ENCODE results near the gene MTRR.
A peak's percentile ranks its signal among the peaks of the same experiment; 100 is the strongest.

Gene MTRR

GRCh38 chr5:7869474-7870136, 657 bp downstream of the MTRR start:
- DNase-seq (peak in 2 of 3 experiments; percentile 9 to 14), ATAC-seq (replicated peaks) (peak; percentile 37)
- H3K4me1 Mint-ChIP-seq (ENCODE audit: low read depth in 2 of 2): peaks cover 55 to 71% of the 10 kb centered on the region in 2 donors
- H3K4me3 Mint-ChIP-seq: peak overlapping the region; percentile 82 to 96
- no peaks in the 10 kb centered on the region for H3K27me3 Mint-ChIP-seq
- H3K9me3 Mint-ChIP-seq: no peaks in the 10 kb centered on the region
- peak overlapping the region; percentile 68 to 92 for H3K27ac Mint-ChIP-seq
- H3K36me3 Mint-ChIP-seq (ENCODE audit: insufficient read depth): peaks cover 18% of the 10 kb centered on the region

GRCh38 chr5:7871653-7872052, 2.7 kb downstream of the MTRR start:
- DNase-seq (no peak), ATAC-seq (replicated peaks) (peak; percentile 1)
- Mint-ChIP-seq H3K27me3 (no peaks in the 10 kb centered on the region), H3K36me3 (ENCODE audit: insufficient read depth) (peaks cover 27% of the 10 kb centered on the region), H3K9me3 (no peaks in the 10 kb centered on the region), H3K4me3 (peak overlapping the region; percentile 19 to 96), H3K4me1 (ENCODE audit: low read depth in 2 of 2) (peaks cover 53 to 69% of the 10 kb centered on the region in 2 donors), H3K27ac (peak overlapping the region; percentile 68 to 92)

- Mint-ChIP-seq H3K27me3 (no peaks in the 10 kb centered on the region), H3K4me3 (peak overlapping the region; percentile 52 to 74), H3K36me3 (ENCODE audit: insufficient read depth) (peaks cover 33% of the 10 kb centered on the region), H3K4me1 (ENCODE audit: low read depth in 2 of 2) (peaks cover 48 to 65% of the 10 kb centered on the region in 2 donors), H3K27ac (peak overlapping the region; percentile 68 to 92), H3K9me3 (no peaks in the 10 kb centered on the region)
- ATAC-seq (replicated peaks) (no peak), DNase-seq (no peak)
Measured at GRCh38 chr5:7872517-7873130, 3.7 kb downstream of the MTRR start.

- peak; percentile 6 for ATAC-seq (replicated peaks)
- no peaks in the 10 kb centered on the region for H3K9me3 Mint-ChIP-seq
- peak overlapping the region; percentile 52 to 74 for H3K4me3 Mint-ChIP-seq
- H3K4me1 Mint-ChIP-seq (ENCODE audit: low read depth in 2 of 2): peaks cover 48 to 69% of the 10 kb centered on the region in 2 donors
- H3K27me3 Mint-ChIP-seq: no peaks in the 10 kb centered on the region
- H3K36me3 Mint-ChIP-seq (ENCODE audit: insufficient read depth): peaks cover 39% of the 10 kb centered on the region
- H3K27ac Mint-ChIP-seq: peak overlapping the region; percentile 68 to 92
- DNase-seq: peak; percentile 4 to 6 (median 6)
Measured at GRCh38 chr5:7873216-7873615, 4.3 kb downstream of the MTRR start.

- peaks cover 48% of the 10 kb centered on the region for H3K36me3 Mint-ChIP-seq (ENCODE audit: insufficient read depth)
- H3K27me3 Mint-ChIP-seq: no peaks in the 10 kb centered on the region
- H3K27ac Mint-ChIP-seq: peak overlapping the region; percentile 68 to 92
- ATAC-seq (replicated peaks): no peak
- H3K4me1 Mint-ChIP-seq (ENCODE audit: low read depth in 2 of 2): peaks cover 44 to 72% of the 10 kb centered on the region in 2 donors
- H3K4me3 Mint-ChIP-seq: no peak overlapping the region
- H3K9me3 Mint-ChIP-seq: no peaks in the 10 kb centered on the region
- no peak for DNase-seq
Measured at GRCh38 chr5:7874639-7875038, 5.7 kb downstream of the MTRR start.

GRCh38 chr5:7875151-7875550, 6.2 kb downstream of the MTRR start:
- ATAC-seq (replicated peaks) (no peak), DNase-seq (no peak)
- H3K4me1 Mint-ChIP-seq (ENCODE audit: low read depth in 2 of 2): peaks cover 40 to 67% of the 10 kb centered on the region in 2 donors
- H3K4me3 Mint-ChIP-seq: no peak overlapping the region
- H3K27me3 Mint-ChIP-seq: no peaks in the 10 kb centered on the region
- H3K27ac Mint-ChIP-seq: peak overlapping the region in 1 of 2 donors; percentile 92
- no peaks in the 10 kb centered on the region for H3K9me3 Mint-ChIP-seq
- H3K36me3 Mint-ChIP-seq (ENCODE audit: insufficient read depth): peaks cover 51% of the 10 kb centered on the region

GRCh38 chr5:7876867-7877266, 7.9 kb downstream of the MTRR start:
- Mint-ChIP-seq H3K27me3 (no peaks in the 10 kb centered on the region), H3K27ac (peak overlapping the region in 1 of 2 donors; percentile 83), H3K9me3 (no peaks in the 10 kb centered on the region), H3K4me1 (ENCODE audit: low read depth in 2 of 2) (peaks cover 37 to 63% of the 10 kb centered on the region in 2 donors), H3K4me3 (no peak overlapping the region), H3K36me3 (ENCODE audit: insufficient read depth) (peaks cover 59% of the 10 kb centered on the region)
- DNase-seq: no peak
- no peak for ATAC-seq (replicated peaks)

- peak overlapping the region; percentile 49 to 83 for H3K27ac Mint-ChIP-seq
- no peak for ATAC-seq (replicated peaks)
- H3K36me3 Mint-ChIP-seq (ENCODE audit: insufficient read depth): peaks cover 69% of the 10 kb centered on the region
Measured at GRCh38 chr5:7877851-7878250, 8.9 kb downstream of the MTRR start.

GRCh38 chr5:7878381-7878873, 9.5 kb downstream of the MTRR start:
- Mint-ChIP-seq H3K27ac (peak overlapping the region; percentile 38 to 49), H3K27me3 (no peaks in the 10 kb centered on the region), H3K9me3 (no peaks in the 10 kb centered on the region), H3K4me1 (ENCODE audit: low read depth in 2 of 2) (peaks cover 27 to 57% of the 10 kb centered on the region in 2 donors), H3K4me3 (no peak overlapping the region), H3K36me3 (ENCODE audit: insufficient read depth) (peaks cover 73% of the 10 kb centered on the region)
- DNase-seq (no peak), ATAC-seq (replicated peaks) (no peak)

More at GRCh38 chr5:7877851-7878250, 8.9 kb downstream of the MTRR start:
- Mint-ChIP-seq H3K27me3 (no peaks in the 10 kb centered on the region), H3K4me1 (ENCODE audit: low read depth in 2 of 2) (peaks cover 33 to 60% of the 10 kb centered on the region in 2 donors), H3K4me3 (no peak overlapping the region), H3K9me3 (no peaks in the 10 kb centered on the region)
- no peak for DNase-seq

GRCh38 chr5:7881091-7881490, 12.1 kb downstream of the MTRR start:
- ATAC-seq (replicated peaks): no peak
- Mint-ChIP-seq H3K36me3 (ENCODE audit: insufficient read depth) (peaks cover 82% of the 10 kb centered on the region), H3K4me3 (no peak overlapping the region), H3K27me3 (no peaks in the 10 kb centered on the region), H3K9me3 (no peaks in the 10 kb centered on the region), H3K4me1 (ENCODE audit: low read depth in 2 of 2) (peaks cover 20 to 38% of the 10 kb centered on the region in 2 donors), H3K27ac (peak overlapping the region; percentile 41 to 90)
- DNase-seq: no peak

GRCh38 chr5:7881816-7882215, 12.9 kb downstream of the MTRR start:
- no peaks in the 10 kb centered on the region for H3K9me3 Mint-ChIP-seq
- H3K4me1 Mint-ChIP-seq (ENCODE audit: low read depth in 2 of 2): peaks cover 20 to 36% of the 10 kb centered on the region in 2 donors
- peak overlapping the region in 1 of 2 donors; percentile 90 for H3K27ac Mint-ChIP-seq
- no peak for ATAC-seq (replicated peaks)
- H3K27me3 Mint-ChIP-seq: no peaks in the 10 kb centered on the region
- peaks cover 83% of the 10 kb centered on the region for H3K36me3 Mint-ChIP-seq (ENCODE audit: insufficient read depth)
- DNase-seq: no peak
- H3K4me3 Mint-ChIP-seq: no peak overlapping the region

- H3K27me3 Mint-ChIP-seq: no peaks in the 10 kb centered on the region
- peak overlapping the region in 1 of 2 donors; percentile 33 for H3K27ac Mint-ChIP-seq
- peaks cover 19 to 38% of the 10 kb centered on the region in 2 donors for H3K4me1 Mint-ChIP-seq (ENCODE audit: low read depth in 2 of 2)
- ATAC-seq (replicated peaks) (no peak), DNase-seq (no peak)
- H3K36me3 Mint-ChIP-seq (ENCODE audit: insufficient read depth): peaks cover 82% of the 10 kb centered on the region
- H3K4me3 Mint-ChIP-seq: no peak overlapping the region
- H3K9me3 Mint-ChIP-seq: no peaks in the 10 kb centered on the region
Measured at GRCh38 chr5:7882926-7883325, 14.0 kb downstream of the MTRR start.

- no peaks in the 10 kb centered on the region for H3K9me3 Mint-ChIP-seq
- H3K36me3 Mint-ChIP-seq (ENCODE audit: insufficient read depth): peaks cover 76% of the 10 kb centered on the region
- H3K27me3 Mint-ChIP-seq: no peaks in the 10 kb centered on the region
- DNase-seq (no peak), ATAC-seq (replicated peaks) (no peak)
- peaks cover 19 to 29% of the 10 kb centered on the region in 2 donors for H3K4me1 Mint-ChIP-seq (ENCODE audit: low read depth in 2 of 2)
- H3K4me3 Mint-ChIP-seq: no peak overlapping the region
- peak overlapping the region in 1 of 2 donors; percentile 50 for H3K27ac Mint-ChIP-seq
Measured at GRCh38 chr5:7884491-7885267, 15.7 kb downstream of the MTRR start.

Data from effector memory CD8-positive, alpha-beta T cell (primary cell).